ENCODE results near the gene RPL9.
"Not testable (repeated sequence)": the region's sequence is repeated elsewhere in the genome, so short reads cannot be mapped to it uniquely, and the experiment has no call there.

RPL9 gene

GRCh38 chr4:39415678-39416283, 42.9 kb downstream of the RPL9 start:
- Histone ChIP-seq H3K4me2 (no peak overlapping the region), H3K4me3 (no peak overlapping the region)
- no peak for TF ChIP-seq Cebpa-rat (IDR thresholded peaks at IDR 0.05)

GRCh38 chr4:39411561-39411960, 47.2 kb downstream of the RPL9 start:
- H3K4me2 ChIP-seq; H4K20me1 ChIP-seq; H3K27me3 ChIP-seq; H3K4me1 ChIP-seq; H3K9me3 ChIP-seq (replicated peaks in 1 of 11); H3K36me3 ChIP-seq; H3K27ac ChIP-seq; H3K4me3 ChIP-seq; H3K9ac ChIP-seq: not testable (repeated sequence)

More at GRCh38 chr4:39415678-39416283, 42.9 kb downstream of the RPL9 start:
- Histone ChIP-seq H3K27me3 (no peaks in the 10 kb centered on the region), H3K27ac (no peak overlapping the region), H3K9me3 (replicated peaks in 1 of 11) (no peaks in the 10 kb centered on the region), H4K20me1 (no peaks in the 10 kb centered on the region), H3K36me3 (no peaks in the 10 kb centered on the region), H3K4me1 (no peaks in the 10 kb centered on the region), H3K9ac (no peak overlapping the region)

- Histone ChIP-seq H3K4me2 (no peak overlapping the region), H3K9me3 (replicated peaks in 1 of 11) (no peaks in the 10 kb centered on the region), H3K36me3 (no peaks in the 10 kb centered on the region), H4K20me1 (no peaks in the 10 kb centered on the region), H3K4me3 (no peak overlapping the region), H3K27ac (no peak overlapping the region), H3K27me3 (no peaks in the 10 kb centered on the region), H3K9ac (no peak overlapping the region), H3K4me1 (no peaks in the 10 kb centered on the region)
- no peak for TF ChIP-seq Cebpa-rat (IDR thresholded peaks at IDR 0.05)
Measured at GRCh38 chr4:39410415-39410814, 48.3 kb downstream of the RPL9 start.

GRCh38 chr4:39407584-39407885, 51.2 kb downstream of the RPL9 start:
- Histone ChIP-seq H3K36me3 (no peaks in the 10 kb centered on the region), H3K27ac (no peak overlapping the region), H3K4me3 (no peak overlapping the region), H3K9me3 (replicated peaks in 1 of 11) (no peaks in the 10 kb centered on the region), H3K4me2 (no peak overlapping the region), H3K27me3 (no peaks in the 10 kb centered on the region), H3K9ac (no peak overlapping the region), H3K4me1 (no peaks in the 10 kb centered on the region), H4K20me1 (no peaks in the 10 kb centered on the region)
- TF ChIP-seq Cebpa-rat (IDR thresholded peaks at IDR 0.05), result no peak

GRCh38 chr4:39406763-39407583, 51.7 kb downstream of the RPL9 start, which contains the start of gene KLB:
Gene KLB (plus strand): TSS chr4:39406930. CDS start chr4:39406950, 20 bp downstream.
- H3K9ac ChIP-seq, result no peak within 1 kb of the TSS
- H3K27me3 ChIP-seq, result no peaks in the 10 kb centered on the region
- no peaks in the 10 kb centered on the region for H3K36me3 ChIP-seq
- no peaks in the 10 kb centered on the region for H3K9me3 ChIP-seq (replicated peaks in 1 of 11)
- no peaks in the 10 kb centered on the region for H3K4me1 ChIP-seq
- H4K20me1 ChIP-seq, result no peaks in the 10 kb centered on the region
- TF ChIP-seq Cebpa-rat (IDR thresholded peaks at IDR 0.05), result no peak
- H3K4me3 ChIP-seq, result no peak within 1 kb of the TSS
- no peak within 1 kb of the TSS for H3K4me2 ChIP-seq
- no peak within 1 kb of the TSS for H3K27ac ChIP-seq

Measured in BLaER1 treated with 17β-estradiol and CSF1 and Interleukin-3, amounts not matched to agents 10 nM and 100 nM (cell line).